DLD1 (cell line): ENCODE results near the gene POU2F1.

Experiments used
- in situ Hi-C: cut with HindIII; loops from 2 replicates; pipeline ENCODE4 v1.10.0; 2017; ENCODE audit warnings: low sequenced_read_pairs

POU2F1 gene

DNA sequence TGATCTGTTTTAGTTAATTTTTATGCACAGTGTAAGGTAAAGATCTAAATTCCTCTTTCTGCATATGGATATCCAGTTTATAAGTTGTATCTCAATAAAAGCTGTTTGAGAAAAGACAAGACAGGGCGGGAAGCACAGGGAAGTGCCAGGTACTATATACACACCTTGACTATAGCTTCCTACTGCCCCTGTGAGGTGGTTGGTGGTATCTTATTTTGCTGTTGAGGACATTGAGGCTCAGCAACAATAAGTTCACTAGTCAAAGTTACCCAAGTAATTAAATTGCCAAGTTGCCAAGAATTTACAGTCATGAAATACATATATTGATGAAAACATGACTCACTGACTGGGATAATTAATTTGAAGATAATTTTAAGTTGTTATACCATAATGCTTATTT, 188.5 kb downstream of the POU2F1 start:
- in situ Hi-C loops = no loop called here

DNA sequence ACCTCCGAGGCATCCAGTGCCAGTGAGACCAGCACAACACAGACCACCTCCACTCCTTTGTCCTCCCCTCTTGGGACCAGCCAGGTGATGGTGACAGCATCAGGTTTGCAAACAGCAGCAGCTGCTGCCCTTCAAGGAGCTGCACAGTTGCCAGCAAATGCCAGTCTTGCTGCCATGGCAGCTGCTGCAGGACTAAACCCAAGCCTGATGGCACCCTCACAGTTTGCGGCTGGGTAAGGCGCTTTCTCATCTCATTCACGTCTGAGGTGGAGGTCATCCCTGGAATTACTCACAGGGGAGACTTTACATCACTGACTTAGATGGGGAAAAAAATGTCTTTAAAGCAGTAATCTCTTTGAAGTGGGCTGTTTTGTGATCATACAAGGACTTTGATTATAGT, 191.4 kb downstream of the POU2F1 start:
- in situ Hi-C loops = no loop called here

DNA sequence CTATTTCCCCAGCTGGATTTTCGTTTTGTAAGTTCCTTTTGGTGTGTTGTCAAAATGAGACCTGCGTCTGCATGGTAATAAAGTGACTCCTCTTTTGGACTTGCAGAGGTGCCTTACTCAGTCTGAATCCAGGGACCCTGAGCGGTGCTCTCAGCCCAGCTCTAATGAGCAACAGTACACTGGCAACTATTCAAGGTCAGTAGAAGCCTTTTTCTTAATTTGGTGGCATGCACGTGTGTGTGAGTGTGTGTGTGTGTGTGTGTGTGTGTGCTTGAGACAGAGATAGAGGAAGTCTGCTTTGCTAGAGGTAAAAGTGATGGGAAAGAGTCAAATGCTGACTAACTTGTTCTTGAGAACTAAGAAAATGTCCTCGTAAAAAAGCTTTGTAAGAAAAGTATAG, 192.2 kb downstream of the POU2F1 start:
- in situ Hi-C loops = no loop called here

DNA sequence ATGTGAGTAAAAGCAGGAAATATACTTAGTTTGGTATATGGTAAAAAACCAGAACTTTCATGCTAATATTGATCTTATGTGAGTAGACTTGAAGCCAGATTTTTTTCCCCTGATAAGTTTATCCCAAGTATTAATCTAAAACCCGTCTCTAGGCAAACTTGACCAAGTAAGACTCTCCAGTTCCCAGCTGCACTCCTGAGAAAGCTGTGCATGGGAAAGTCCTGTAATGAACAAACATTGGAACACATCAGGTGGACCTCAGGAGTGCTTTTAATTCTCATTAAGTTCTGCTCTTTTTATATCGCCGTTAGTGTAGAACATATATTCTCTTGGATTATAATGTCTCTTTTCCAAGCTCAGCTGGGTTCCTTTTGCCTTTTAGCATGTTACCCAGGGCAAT, 192.6 kb downstream of the POU2F1 start:
- in situ Hi-C loops = no loop called here

DNA sequence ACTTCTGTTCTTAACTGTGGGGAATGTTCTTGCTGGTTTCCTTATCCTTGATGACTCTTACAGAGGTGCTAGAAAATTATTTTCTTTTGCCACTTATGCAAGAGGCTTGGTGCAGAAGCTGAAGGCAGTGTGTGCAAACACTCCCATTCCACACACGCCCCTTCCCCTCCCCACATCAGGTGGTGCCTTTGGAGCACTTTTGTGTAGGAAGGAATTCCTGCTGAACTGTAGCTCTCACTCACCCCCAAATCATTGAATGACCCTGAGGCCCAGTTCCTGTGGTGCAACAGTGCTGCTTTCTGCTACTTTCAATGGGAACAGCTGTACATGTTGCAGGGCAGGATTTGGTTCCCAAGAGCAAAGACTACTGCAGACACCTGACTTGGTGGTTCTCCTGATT, 195.8 kb downstream of the POU2F1 start:
- in situ Hi-C loops = no loop called here

DNA sequence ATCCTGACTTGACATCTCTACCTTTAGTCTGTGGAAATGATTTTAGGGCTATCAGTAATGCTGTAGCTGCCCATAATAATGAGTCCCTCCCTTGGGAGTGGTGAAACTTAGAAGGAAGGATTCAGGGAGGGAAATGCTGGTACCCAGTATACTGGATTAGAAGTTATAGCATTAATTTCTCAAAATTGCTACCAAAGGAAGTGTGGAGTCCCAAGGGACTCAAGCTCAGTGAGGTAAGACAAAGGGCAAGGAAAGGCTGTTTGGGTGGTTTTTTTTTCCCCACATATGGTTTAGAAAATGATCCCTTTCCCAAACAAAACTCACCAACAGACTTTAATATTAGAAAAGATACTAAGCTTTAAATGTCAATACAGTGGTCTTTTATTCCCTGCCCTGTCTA, 197.7 kb downstream of the POU2F1 start:
- in situ Hi-C loops = no loop called here

DNA sequence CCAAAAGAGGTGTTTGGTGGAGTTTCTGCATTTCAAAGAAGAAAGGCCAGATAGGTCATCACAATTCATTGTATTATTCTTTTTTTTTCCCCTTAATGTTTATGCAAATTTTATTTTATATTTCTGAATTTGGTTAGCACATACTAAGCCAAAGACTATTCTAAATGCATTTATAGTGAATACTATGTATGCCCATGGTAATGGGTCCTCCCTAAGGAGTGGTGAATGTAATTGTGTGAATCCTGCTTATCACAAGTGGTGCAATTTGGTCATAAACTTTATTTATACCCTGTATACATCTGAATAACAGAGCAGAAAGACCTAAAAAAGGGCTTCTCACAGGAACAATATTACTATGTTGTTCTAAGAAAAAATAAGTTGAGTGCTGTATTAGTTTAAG, 198.6 kb downstream of the POU2F1 start:
- in situ Hi-C loops = no loop called here

DNA sequence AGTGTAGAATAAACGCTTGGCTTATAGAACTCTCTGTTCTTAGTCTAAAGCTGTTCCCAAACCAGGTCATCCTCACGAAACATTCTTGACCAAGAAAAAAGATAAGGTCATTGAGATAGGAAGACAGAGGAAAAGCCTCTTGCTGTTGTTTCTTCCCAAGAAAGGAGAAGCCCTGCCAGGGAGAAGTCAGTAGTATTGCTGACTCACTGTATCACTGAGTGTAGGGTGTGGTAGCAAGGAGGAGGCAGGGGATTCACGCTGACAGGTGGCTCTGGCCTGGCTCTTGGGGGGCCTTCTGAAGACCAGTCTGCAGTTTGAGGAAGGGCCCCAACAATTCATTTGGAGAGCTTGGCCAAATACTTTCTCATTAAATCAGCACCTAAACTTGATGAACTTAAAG, 199.8 kb downstream of the POU2F1 start:
- in situ Hi-C loops = no loop called here

DNA sequence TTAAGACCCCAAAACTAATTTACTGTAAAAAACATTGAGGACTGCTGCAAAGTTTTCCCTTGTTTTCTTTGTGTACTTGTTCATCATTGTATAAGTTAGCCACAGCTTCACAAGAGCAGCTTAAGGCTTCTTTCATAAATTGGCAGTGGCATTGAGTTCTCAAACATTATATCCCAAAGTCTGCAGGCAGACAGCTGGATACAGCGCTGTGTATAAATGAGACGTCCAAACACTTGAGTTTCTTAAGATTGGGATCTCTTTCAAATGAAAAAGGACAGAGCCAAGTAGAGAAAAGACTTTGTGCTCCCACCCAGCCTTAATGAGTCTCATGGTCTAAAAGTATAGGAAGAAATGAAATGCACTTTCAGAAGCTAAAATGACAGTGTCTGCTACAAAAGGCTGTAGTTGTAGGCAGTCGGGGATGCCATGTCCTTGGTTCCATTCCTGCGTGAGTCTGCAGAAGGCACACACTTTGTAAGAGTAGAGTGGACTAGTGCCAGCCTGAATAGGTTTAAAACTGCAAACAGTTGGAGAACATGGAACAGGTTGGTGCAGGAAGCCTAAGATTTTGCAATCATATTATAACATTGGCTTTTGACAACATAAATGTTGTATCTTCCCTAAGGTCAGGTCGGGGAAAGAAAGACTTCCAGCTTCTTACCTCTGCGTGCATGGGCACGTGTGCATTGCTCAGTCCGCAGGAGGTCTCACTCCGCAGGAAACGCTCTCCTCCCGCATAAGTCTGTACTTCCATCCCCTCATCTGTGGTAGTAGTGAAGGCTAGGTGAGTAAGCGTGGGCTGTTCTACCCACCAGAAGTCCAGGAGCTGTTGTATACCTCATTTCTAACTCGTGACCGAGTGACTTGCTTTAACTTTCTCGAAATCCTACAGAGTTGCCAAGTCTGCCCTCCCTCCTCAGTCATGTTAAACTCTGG, 203.3 kb downstream of the POU2F1 start:
- in situ Hi-C loops = no loop called here

DNA sequence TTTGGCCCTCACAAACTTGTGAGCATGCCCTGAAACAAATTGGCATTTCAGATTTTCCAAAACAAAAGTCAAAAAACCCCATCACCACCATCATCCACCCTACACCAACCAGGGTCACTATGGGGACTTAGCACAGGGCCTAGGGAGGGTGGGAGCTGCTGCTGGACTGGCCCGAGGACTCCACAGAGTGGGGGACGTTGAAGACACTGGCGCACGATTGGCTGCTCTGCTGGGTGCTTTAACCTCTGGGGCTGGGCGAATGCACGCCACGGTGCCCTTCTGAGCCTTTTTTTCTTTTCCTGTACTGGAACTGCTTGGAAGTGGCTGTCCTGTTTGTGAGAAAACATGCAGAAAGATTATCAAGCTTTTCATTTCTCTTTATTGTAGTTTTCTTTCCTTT, 204.8 kb downstream of the POU2F1 start:
- in situ Hi-C loops = loop anchor here (25.0 kb wide), 1 partner anchor 363 kb away; no protein-coding TSS in a partner anchor

DNA sequence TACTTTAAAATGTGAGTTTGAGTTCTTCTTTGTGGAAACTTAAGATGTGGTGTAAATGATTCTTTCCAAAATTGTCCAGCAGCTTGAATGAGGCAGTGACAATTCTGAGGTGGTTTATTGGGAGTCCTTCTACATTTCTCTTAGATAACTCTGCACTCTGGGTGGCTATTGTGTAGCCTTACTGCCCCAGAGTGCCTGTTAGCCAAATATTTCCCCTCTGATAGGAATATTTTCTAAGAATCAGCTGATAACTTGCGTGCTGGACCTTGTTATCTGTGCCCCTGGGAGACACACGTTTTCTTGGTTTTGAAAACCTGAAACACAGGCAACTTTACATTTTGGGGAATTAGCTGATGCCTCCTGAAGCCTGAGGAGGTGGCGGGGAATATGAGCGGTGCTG, 206.0 kb downstream of the POU2F1 start:
- in situ Hi-C loops = loop anchor here (25.0 kb wide), 1 partner anchor 364 kb away; no protein-coding TSS in a partner anchor

DNA sequence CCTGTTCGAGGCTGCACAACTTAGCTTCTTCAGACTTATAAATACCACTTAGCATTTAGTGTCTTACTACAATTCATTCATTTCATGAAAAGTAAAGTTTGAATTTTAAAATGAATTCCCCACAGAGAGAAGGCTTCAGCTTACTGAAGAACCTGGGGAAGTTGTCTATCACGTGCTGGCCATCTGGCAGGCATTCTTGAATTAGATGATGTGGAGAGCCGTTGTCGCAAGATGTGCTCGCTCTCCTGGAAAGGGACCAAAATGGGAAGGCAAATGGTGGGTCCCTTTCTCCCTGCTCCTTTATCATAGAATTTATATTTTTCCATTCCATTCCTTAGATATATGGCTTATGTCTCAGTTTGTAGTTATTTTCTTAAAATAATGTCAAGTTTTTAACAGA, 207.2 kb downstream of the POU2F1 start:
- in situ Hi-C loops = loop anchor here (25.0 kb wide), 1 partner anchor 366 kb away; no protein-coding TSS in a partner anchor

DNA sequence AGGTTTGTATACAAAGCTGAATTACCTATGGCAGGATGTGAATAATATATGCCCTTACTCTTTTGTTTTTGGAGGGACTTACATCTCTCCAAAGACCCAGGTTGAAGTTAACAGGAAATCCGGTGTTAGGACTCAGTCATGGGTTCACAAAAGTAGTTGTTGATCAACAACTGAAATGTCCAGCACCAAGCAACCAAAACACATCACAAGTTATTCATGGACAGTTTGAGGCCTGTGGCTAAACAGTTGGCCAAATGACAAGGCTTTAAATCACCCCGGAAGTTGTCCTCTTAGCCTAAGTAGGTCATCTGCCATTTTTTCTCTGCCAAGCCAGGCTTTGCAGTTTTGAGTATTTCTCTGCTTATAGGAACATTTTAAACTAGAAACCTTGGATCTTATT, 207.7 kb downstream of the POU2F1 start:
- in situ Hi-C loops = loop anchor here (25.0 kb wide), 1 partner anchor 366 kb away; no protein-coding TSS in a partner anchor

DNA sequence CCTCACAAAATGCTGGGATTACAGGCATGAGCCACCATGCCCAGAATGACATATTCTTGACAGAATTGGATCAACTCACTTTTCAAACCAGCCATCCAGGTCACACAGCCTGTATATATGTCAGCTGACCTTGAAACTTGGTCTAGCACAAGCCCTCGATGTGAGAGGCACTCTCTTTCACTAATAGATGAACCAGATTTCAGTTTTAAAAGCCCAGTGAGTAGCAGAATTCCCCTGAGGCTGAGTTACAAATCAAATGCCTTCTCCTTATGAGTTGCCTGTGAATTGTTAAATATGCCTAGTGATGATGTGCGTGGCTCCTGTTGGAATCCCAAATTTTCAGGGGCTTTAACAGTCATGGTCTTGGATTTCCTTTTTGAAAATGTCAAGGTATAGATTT, 208.9 kb downstream of the POU2F1 start:
- in situ Hi-C loops = loop anchor here (25.0 kb wide), 1 partner anchor 367 kb away; no protein-coding TSS in a partner anchor

DNA sequence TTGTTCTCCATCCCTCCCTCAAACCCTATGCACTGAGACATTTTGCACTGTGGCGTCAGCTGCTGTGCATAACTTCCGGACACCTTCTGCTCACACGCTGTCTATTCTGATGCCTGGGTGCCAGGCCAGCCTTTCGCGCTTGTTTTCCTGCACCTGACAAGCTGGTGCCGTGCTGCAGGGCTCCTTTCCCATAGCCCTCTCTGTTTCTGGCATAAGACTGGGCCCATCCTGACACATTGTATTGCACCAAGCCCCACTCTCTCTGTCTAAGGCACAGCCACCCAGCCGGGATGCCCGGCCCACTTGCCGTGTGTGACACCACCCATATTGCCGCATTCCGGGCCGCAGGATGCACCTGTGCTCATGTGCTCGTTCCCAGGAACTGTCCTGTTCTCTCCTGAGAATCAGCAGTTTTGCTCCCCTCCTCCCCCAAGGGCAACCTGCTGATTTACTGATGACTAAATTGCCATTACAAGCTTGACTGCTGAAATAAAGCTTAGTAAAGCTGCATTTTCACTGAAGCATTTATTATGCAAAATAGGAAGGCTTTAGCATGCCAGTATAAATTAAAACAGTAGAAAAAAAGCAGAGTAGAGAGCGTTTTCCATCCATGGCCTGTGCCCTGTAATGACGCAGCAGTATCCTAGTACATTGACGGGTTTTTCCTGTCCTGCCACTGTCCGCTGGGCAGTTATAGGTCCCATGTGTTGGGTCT, 209.6 kb downstream of the POU2F1 start:
- in situ Hi-C loops = loop anchor here (25.0 kb wide), 1 partner anchor 368 kb away; no protein-coding TSS in a partner anchor

DNA sequence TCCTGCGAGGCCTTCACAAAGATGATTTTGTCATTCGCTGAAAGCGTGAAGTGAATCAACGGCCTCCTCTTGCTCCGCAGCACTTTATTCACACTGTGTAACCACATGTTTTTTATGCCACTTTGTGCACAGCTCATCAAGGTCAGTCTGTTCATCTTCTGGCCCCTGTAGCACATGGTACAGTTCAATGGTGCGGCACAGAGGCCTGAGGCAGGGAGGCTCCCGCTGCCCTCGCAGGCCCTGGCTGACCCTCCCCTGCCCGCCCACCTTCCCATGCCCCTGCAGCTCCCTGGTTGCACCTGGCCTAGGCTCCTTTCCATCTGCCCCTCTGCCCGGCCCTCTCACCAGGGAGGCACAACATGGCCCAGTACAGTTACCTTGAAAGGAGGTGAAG, 210.2 kb downstream of the POU2F1 start:
- in situ Hi-C loops = loop anchor here (25.0 kb wide), 1 partner anchor 369 kb away; no protein-coding TSS in a partner anchor

DNA sequence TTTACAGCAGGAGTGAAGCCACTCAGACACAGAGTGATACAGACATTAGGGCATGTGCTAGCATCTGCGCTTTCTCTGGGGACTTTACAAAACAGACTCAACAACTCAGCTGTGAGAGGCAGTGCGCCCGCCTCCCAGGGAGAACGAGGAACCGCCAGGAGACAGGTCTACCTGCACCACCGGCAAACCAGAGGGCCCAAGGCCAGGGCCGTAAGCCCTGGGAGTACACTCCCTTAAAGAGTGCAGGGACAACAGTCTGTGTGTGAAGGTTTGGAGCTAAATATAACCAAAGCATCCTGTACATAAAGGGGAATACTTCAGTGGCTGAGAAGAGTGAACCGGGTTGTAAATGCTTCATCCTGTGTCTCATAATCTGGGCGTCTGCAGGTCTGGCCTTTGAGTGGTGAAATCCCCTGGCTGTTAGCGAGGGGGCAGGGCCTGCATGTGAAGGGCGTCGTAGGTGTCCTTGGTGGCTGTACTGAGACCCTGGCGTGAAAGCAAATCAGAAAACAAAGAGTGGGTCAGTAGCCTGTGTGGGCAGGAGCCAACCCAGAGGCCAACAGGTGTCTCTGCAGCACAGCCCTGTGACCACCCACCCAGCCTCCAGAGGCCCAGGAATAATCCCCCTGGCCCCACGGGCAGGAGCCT, 210.7 kb downstream of the POU2F1 start:
- in situ Hi-C loops = loop anchor here (25.0 kb wide), 1 partner anchor 369 kb away; no protein-coding TSS in a partner anchor

DNA sequence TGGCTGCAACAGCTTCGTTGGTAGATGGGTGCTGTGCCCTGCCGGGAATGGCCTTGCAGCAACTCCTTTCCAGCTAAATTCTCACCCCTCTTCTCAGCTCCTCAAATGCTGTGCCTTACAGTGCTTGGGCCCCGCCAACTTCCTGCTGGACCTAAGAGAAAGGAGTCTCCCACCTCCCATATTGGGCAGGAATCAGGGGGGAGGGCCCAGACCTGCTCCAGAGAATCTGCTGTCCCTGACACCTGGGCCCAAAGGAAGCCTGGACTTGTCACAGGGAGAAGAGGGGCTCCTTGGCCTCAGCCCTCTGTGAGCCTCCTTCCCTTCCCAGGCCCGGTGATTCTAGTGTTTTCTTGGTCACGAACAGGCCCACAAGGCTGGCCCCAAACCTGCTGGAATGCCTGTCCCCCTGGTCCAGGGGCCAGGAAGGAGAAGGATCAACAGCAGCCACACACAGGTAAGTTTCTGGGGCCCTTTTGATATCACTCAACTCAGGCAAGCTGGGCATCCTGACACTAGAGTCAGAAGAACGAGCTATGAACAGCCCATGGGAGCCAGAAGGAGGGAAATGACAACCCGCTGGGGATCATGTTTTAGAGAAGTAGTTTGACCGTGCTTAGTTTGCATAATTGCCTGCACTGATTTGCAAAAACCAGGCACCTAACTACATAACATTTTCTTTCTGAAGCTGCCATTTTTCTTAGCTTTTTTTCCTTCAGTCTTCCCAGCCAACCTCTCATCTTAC, 211.4 kb downstream of the POU2F1 start:
- in situ Hi-C loops = loop anchor here (25.0 kb wide), 1 partner anchor 370 kb away; no protein-coding TSS in a partner anchor

DNA sequence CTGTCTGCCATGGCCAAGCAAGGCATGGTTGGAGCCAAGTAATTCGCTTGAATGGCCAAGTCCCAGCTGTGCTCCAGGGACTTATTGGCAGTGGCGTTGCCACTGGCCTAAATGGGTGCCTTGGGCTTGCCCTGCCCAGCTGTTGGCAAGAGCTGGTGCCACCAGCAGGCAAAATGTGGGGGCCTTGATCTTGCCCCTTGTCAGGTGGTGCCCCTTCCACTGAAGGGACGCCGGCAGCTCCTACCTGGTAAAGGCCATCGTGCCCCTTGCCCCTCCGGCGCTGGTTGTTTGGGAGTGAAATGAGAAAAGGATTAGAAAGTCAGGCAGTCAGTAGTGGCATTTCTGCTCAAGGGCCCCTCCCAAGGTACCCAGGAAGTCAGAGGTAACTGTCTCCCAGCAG, 212.1 kb downstream of the POU2F1 start:
- in situ Hi-C loops = loop anchor here (25.0 kb wide), 1 partner anchor 370 kb away; no protein-coding TSS in a partner anchor

DNA sequence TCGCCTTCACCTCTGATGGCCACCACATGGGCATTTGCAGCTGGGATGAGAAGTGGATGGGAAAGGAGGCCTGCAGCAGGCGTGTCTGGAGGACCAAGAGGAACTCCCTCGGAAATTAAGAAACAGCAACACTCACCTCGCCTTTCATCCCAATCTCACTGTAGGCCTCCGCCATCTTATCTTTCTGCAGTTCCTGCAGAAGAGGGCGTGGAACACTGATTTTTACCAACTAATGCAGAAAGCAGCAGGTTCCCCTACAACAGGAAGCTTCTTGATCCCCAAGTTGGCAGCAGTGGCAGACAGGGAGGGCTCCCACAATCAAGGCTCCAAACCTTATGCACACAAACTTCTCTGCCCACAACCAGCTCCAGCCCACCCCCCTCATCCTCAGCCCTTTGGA, 213.2 kb downstream of the POU2F1 start:
- in situ Hi-C loops = loop anchor here (25.0 kb wide), 1 partner anchor 372 kb away; no protein-coding TSS in a partner anchor
